RWPE2 (cell line): ENCODE measurements around the gene SDK2.

Experiments used
- ATAC-seq: fragments of 200-7000 bp; cut with Tn5 transposase; 3 replicates; pipeline ENCODE4 v1.9.1; 2021; ENCODE audit warnings: low read depth
- DNase-seq: peaks from one replicate; pipeline ENCODE4 v3.0.0-alpha.2; 2020; ENCODE audit warnings: low spot score
- H3K27ac ChIP-seq: fragments of 450-650 bp; 2 replicates; pipeline ENCODE4 v1.5.1; 2017; ENCODE audit warnings: mild to moderate bottlenecking; ENCODE audit not compliant: poor library complexity, severe bottlenecking
- H3K27me3 ChIP-seq: fragments of 250-450 bp; sonication (Bioruptor Pico); 2 replicates; pipeline ENCODE4 v1.5.1; 2021; ENCODE audit warnings: mild to moderate bottlenecking, moderate library complexity; ENCODE audit not compliant: insufficient read depth, poor library complexity, severe bottlenecking
- H3K36me3 ChIP-seq: fragments of 250-450 bp; sonication (Bioruptor Pico); 2 replicates; pipeline ENCODE4 v1.5.1; 2020; ENCODE audit warnings: low read depth, mild to moderate bottlenecking, moderate library complexity
- H3K4me1 ChIP-seq: fragments of 250-450 bp; sonication (Bioruptor Pico); 2 replicates; pipeline ENCODE4 v1.5.1; 2021; ENCODE audit warnings: mild to moderate bottlenecking, moderate library complexity; ENCODE audit not compliant: insufficient read depth, poor library complexity, severe bottlenecking
- H3K4me3 ChIP-seq: fragments of 250-450 bp; sonication (Bioruptor Pico); 2 replicates; pipeline ENCODE4 v1.5.1; 2021; ENCODE audit warnings: mild to moderate bottlenecking, moderate library complexity; ENCODE audit not compliant: severe bottlenecking
- H3K9me3 ChIP-seq: fragments of 250-450 bp; sonication (Bioruptor Pico); 2 replicates; pipeline ENCODE4 v1.5.1; 2021; ENCODE audit warnings: mild to moderate bottlenecking, moderate library complexity; ENCODE audit not compliant: severe bottlenecking
- TF ChIP-seq, protein P1 (sequence below): fragments of 450-650 bp; IDR thresholded peaks from one replicate; pipeline ENCODE4 v1.5.1; 2017; ENCODE audit warnings: mild to moderate bottlenecking, moderate library complexity; ENCODE audit not compliant: poor library complexity, severe bottlenecking

Gene SDK2

GRCh38 chr17:73498176-73498575 is 146.1 kb downstream of the SDK2 start:
- Histone ChIP-seq H3K4me1 (no peaks in the 10 kb centered on the region), H3K9me3 (no peaks in the 10 kb centered on the region)
- ATAC-seq = no peak

GRCh38 chr17:73497721-73498120 is 146.5 kb downstream of the SDK2 start:
- TF ChIP-seq, protein P1, sequence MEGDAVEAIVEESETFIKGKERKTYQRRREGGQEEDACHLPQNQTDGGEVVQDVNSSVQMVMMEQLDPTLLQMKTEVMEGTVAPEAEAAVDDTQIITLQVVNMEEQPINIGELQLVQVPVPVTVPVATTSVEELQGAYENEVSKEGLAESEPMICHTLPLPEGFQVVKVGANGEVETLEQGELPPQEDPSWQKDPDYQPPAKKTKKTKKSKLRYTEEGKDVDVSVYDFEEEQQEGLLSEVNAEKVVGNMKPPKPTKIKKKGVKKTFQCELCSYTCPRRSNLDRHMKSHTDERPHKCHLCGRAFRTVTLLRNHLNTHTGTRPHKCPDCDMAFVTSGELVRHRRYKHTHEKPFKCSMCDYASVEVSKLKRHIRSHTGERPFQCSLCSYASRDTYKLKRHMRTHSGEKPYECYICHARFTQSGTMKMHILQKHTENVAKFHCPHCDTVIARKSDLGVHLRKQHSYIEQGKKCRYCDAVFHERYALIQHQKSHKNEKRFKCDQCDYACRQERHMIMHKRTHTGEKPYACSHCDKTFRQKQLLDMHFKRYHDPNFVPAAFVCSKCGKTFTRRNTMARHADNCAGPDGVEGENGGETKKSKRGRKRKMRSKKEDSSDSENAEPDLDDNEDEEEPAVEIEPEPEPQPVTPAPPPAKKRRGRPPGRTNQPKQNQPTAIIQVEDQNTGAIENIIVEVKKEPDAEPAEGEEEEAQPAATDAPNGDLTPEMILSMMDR = no peak
- H3K27me3 ChIP-seq = peaks cover 6% of the 10 kb centered on the region
- H3K9me3 ChIP-seq = no peaks in the 10 kb centered on the region
- no peak overlapping the region for H3K27ac ChIP-seq
- DNase-seq (no peak), ATAC-seq (no peak)
- H3K4me1 ChIP-seq = no peaks in the 10 kb centered on the region
- H3K36me3 ChIP-seq = no peaks in the 10 kb centered on the region
- H3K4me3 ChIP-seq = no peak overlapping the region

More at GRCh38 chr17:73498176-73498575, 146.1 kb downstream of the SDK2 start:
- H3K4me3 ChIP-seq = no peak overlapping the region
- TF ChIP-seq, protein P1 = no peak
- DNase-seq = no peak
- no peaks in the 10 kb centered on the region for H3K36me3 ChIP-seq
- H3K27ac ChIP-seq = no peak overlapping the region
- H3K27me3 ChIP-seq = peaks cover 6% of the 10 kb centered on the region

GRCh38 chr17:73496232-73496631 is 148.0 kb downstream of the SDK2 start:
- ATAC-seq (no peak), DNase-seq (no peak)
- no peaks in the 10 kb centered on the region for H3K36me3 ChIP-seq
- no peaks in the 10 kb centered on the region for H3K4me1 ChIP-seq
- no peak overlapping the region for H3K4me3 ChIP-seq
- TF ChIP-seq, protein P1 = no peak
- H3K27me3 ChIP-seq = peaks cover 6% of the 10 kb centered on the region
- H3K27ac ChIP-seq = no peak overlapping the region
- no peaks in the 10 kb centered on the region for H3K9me3 ChIP-seq

DNA sequence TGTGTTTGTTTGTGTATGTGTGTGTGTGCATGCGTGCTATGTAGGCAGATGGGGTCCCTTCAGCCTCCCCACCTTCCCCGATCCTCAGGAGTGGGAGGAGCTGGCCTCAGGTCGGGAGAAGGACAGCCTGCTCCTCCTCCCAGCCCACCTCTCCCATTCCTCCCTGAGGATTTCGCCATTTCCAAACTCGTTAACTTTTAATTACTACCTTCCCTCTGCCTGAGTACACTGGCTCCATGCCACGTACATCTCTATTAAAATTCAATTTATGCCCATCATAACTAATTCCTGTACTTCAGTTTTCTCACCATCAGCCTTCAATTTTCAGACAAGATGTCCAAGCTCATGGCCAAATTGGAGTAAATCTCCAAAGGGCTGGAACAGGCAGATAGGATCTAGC is 148.6 kb downstream of the SDK2 start:
- ATAC-seq (no peak), DNase-seq (no peak)
- no peaks in the 10 kb centered on the region for H3K36me3 ChIP-seq
- peaks cover 6% of the 10 kb centered on the region for H3K27me3 ChIP-seq
- no peaks in the 10 kb centered on the region for H3K9me3 ChIP-seq
- no peak overlapping the region for H3K27ac ChIP-seq
- H3K4me1 ChIP-seq = no peaks in the 10 kb centered on the region
- TF ChIP-seq, protein P1 = no peak
- no peak overlapping the region for H3K4me3 ChIP-seq

- peaks cover 6% of the 10 kb centered on the region for H3K27me3 ChIP-seq
- peak; percentile 33; the same call in 2 of the 3 replicates for ATAC-seq
- no peak overlapping the region for H3K27ac ChIP-seq
- no peak overlapping the region for H3K4me3 ChIP-seq
- no peaks in the 10 kb centered on the region for H3K4me1 ChIP-seq
- DNase-seq = no peak
- H3K36me3 ChIP-seq = no peaks in the 10 kb centered on the region
- TF ChIP-seq, protein P1 = no peak
- H3K9me3 ChIP-seq = no peaks in the 10 kb centered on the region
Measured at GRCh38 chr17:73494950-73495349, 149.3 kb downstream of the SDK2 start.
